GM20000 (cell line): ENCODE results near the gene TFEB.

Experiments used
- DNase-seq: peaks from one replicate; pipeline ENCODE4 v3.0.0; 2012; ENCODE audit warnings: low spot score
- CTCF ChIP-seq: IDR thresholded peaks from 2 replicates; pipeline ENCODE4 v1.5.1; 2012; ENCODE audit warnings: mild to moderate bottlenecking, control low read depth; ENCODE audit errors: extremely low read depth, missing control alignments

Gene TFEB

GRCh38 chr6:41702089-41702745, 33.2 kb downstream of the TFEB start:
- TF ChIP-seq CTCF, result no peak

GRCh38 chr6:41700463-41701347, 34.7 kb downstream of the TFEB start:
- no peak for DNase-seq

More at GRCh38 chr6:41702089-41702745, 33.2 kb downstream of the TFEB start:
- DNase-seq, result no peak

GRCh38 chr6:41699063-41699462, 36.3 kb downstream of the TFEB start:
- no peak for TF ChIP-seq CTCF
- no peak for DNase-seq

More at GRCh38 chr6:41700463-41701347, 34.7 kb downstream of the TFEB start:
- no peak for TF ChIP-seq CTCF

- no peak for TF ChIP-seq CTCF
- DNase-seq, result no peak
These were observed 37.3 kb downstream of the TFEB start for GRCh38 chr6:41697861-41698781.

- DNase-seq, result no peak
- no peak for TF ChIP-seq CTCF
These were observed 38.6 kb downstream of the TFEB start for GRCh38 chr6:41696788-41697187.

- no peak for TF ChIP-seq CTCF
- DNase-seq, result no peak
These were observed 39.6 kb downstream of the TFEB start for GRCh38 chr6:41695825-41696224.
